ENCODE results near the gene SS18L1. TPM values are rescaled to one million over a fixed set of nuclear protein-coding genes. Genes with fewer than 3 reads are reported as not detected.
"Not testable (repeated sequence)": the region's sequence is repeated elsewhere in the genome, so short reads cannot be mapped to it uniquely, and the experiment has no call there.

The SS18L1 gene
- total RNA-seq, 2 experiments from 2014 or later = 18.0 to 19.5 TPM

DNA sequence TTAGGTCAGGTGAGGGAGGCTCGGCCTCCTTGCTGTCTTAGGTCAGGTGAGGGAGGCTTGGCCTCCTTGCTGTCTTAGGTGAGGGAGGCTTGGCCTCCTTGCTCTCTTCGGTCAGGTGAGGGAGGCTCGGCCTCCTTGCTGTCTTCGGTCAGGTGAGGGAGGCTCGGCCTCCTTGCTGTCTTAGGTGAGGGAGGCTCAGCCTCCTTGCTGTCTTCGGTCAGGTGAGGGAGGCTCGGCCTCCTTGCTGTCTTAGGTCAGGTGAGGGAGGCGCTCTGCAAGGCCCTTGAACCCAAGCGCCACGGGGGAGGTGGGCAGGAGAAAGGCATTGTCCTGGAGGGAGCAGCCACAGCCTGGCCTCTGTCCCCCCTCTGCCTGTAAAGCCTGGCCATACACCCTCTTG is 4.8 kb downstream of the SS18L1 start:
- POLR2A ChIA-PET, CTCF ChIA-PET: not testable (repeated sequence)

- CTCF ChIA-PET = no interaction called here
These were observed 5.3 kb downstream of the SS18L1 start for GRCh38 chr20:62148908-62149314.

GRCh38 chr20:62149532-62150309 is 6.2 kb downstream of the SS18L1 start:
- POLR2A ChIA-PET = no interaction called here
- CTCF ChIA-PET = no interaction called here

More at GRCh38 chr20:62148908-62149314, 5.3 kb downstream of the SS18L1 start:
- POLR2A ChIA-PET = no interaction called here

DNA sequence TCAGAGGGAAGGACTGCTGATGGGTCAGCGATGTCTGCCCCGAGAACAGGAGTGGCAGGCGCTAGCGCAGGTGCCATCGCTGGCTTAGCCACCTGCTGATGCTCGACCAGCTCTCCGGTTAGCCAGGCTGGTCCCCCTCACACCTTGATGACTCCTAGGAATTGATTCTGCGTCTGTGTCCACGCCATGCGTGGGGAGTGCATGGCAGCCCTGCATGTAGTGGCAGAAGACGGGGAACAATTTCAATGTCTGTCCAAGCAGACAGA is 6.7 kb downstream of the SS18L1 start:
- ChIA-PET CTCF (no interaction called here), POLR2A (no interaction called here)

DNA sequence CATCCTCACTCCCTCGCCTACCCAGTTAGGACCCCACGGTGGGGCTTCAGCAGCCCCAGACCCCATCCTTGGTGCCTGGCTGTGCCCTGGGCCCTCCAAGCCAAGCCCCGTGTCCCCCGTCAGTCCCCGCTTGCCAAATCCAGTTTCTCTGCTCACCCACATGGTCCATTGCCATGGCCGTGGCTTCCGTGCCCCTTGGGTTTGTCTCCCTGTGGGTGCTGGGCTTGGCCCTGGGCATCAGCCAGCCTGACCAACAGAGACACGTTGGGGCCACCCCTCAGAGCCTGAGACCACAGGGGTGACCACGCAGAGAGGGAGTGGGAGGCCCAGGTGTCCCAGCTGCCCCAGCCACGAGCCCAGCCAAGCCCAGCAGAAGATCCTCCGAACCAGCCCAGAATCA is 7.7 kb downstream of the SS18L1 start:
- POLR2A ChIA-PET = no interaction called here
- CTCF ChIA-PET = no interaction called here

GRCh38 chr20:62151835-62152364 is 8.3 kb downstream of the SS18L1 start:
- ChIA-PET CTCF (interaction anchor here (1.5 kb wide), 1 partner anchor 141 kb away, joined by 4 read pairs; no protein-coding TSS in a partner anchor), POLR2A (no interaction called here)

GRCh38 chr20:62155428-62156253 is 12.1 kb downstream of the SS18L1 start:
- POLR2A ChIA-PET = no interaction called here
- CTCF ChIA-PET = no interaction called here

DNA sequence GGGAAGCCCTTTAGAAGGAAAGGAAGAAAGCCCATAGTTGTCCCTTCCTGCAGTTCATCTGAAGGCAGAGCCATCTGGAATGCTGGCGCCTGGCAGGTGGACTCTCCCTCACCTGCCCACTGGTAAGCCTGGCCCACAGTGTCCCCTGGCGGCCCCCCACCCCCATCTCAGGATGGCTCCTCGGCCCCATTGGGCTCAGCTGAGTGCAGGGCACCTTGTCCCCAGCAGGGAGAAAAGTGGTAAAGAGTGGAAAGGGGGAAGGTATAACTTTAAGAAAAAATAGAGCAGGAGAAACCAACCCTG is 12.6 kb downstream of the SS18L1 start:
- ChIA-PET POLR2A (no interaction called here), CTCF (interaction anchor here (0.7 to 0.8 kb wide), 2 partner anchors 11 to 32 kb away, joined by 3 read pairs; no protein-coding TSS in a partner anchor)

- POLR2A ChIA-PET = no interaction called here
- CTCF ChIA-PET = interaction anchor here (0.7 to 0.8 kb wide), 2 partner anchors 11 to 32 kb away, joined by 3 read pairs; no protein-coding TSS in a partner anchor
These were observed 13.2 kb downstream of the SS18L1 start for GRCh38 chr20:62156592-62157386.

GRCh38 chr20:62157387-62158087 is 14.0 kb downstream of the SS18L1 start:
- CTCF ChIA-PET = no interaction called here
- POLR2A ChIA-PET = no interaction called here

DNA sequence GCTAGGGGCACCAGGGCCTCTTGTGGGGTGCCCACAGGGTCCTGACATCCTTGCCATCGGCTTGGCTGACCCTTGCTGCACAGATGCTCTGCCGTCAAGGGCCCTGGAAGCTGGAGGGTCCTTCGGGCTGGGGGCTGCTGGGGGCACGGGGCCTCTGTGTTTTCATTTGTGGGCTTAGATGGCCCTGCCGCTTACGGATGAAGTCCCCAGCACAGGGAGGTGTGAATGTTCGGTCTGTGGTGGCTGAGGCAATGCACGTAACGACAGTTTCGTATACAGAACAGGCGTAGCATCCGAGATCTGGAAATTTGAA is 14.5 kb downstream of the SS18L1 start:
- CTCF ChIA-PET = no interaction called here

DNA sequence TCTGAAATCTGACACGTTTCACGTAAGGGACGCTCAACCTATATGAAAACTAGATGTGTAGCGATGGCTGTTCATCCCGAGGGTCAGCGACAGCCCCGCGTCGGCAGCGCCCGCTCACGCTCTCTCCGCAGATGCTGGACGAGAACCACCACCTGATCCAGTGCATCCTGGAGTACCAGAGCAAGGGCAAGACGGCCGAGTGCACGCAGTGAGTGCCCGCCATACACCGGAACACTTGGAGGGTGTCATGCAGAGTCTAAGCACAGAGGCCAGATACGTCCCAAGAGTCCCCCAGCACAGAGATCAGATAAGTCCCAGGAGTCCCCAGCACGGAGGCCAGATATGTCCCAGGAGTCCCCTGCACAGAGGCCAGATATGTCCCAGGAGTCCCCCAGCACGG is 15.0 kb downstream of the SS18L1 start:
- ChIA-PET POLR2A (no interaction called here), CTCF (interaction anchor here (1.1 kb wide), 1 partner anchor 150 kb away, joined by 3 read pairs; no protein-coding TSS in a partner anchor)

More for the DNA sequence above, 14.5 kb downstream of the SS18L1 start:
- POLR2A ChIA-PET = no interaction called here

GRCh38 chr20:62159052-62159451 is 15.5 kb downstream of the SS18L1 start:
- POLR2A ChIA-PET = no interaction called here
- CTCF ChIA-PET = interaction anchor here (0.7 to 1.1 kb wide), 2 partner anchors 13 to 151 kb away, joined by 3 read pairs; no protein-coding TSS in a partner anchor

DNA sequence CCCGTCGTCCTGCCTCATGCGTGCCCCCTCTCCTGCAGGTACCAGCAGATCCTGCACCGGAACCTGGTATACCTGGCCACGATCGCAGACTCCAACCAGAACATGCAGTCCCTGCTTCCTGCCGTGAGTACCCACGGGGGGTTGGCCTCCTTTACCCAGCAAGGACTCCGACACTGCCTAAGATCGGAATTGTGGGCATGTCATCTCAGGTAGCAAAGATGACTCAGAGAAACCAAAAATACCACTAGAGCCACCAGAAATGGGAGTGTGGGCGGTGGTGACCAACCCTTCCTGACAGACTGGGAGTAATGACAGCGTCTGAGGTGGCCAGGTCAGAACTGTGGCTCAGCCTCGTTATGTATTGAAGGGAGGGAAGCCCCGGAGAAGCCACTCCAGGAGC is 16.3 kb downstream of the SS18L1 start:
- ChIA-PET POLR2A (no interaction called here), CTCF (interaction anchor here (1.1 kb wide), 1 partner anchor 151 kb away, joined by 3 read pairs; no protein-coding TSS in a partner anchor)

DNA sequence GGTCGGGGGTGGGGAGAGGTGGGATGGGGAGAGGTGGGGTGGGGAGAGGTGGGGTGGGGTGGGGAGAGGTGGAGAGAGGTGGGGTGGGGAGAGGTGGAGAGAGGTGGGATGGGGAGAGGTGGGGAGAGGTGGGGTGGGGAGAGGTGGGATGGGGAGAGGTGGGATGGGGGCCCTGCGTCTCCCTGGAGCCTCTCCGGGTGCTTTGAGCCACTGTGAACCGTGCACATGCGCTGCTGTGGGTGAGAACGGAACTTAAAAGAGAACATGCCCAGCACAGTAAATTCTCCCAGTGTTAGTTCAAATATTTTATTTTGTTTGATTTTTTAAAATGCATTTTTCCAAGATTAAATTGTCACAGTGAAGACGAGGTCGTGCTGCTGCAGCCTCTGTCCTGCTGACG is 16.7 kb downstream of the SS18L1 start:
- POLR2A ChIA-PET = no interaction called here
- CTCF ChIA-PET = no interaction called here

GRCh38 chr20:62160876-62161275 is 17.3 kb downstream of the SS18L1 start:
- ChIA-PET CTCF (no interaction called here), POLR2A (no interaction called here)

DNA sequence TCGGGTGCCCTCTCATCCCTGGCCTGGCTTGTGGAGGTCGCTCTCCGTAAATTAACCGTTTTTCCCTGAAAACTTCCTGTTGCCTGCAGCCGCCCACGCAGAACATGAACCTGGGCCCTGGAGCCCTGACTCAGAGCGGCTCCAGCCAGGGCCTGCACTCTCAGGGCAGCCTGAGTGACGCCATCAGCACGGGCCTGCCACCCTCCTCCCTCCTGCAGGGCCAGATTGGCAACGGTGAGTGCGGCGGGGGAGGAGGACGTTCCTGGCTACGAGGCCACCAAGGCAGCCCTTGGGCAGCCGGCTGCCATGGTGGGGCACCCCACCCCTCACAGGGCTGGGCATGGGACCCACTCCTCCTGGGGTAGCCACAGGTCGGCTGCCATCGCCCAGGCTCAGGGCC is 17.8 kb downstream of the SS18L1 start:
- CTCF ChIA-PET = no interaction called here
- POLR2A ChIA-PET = no interaction called here

DNA sequence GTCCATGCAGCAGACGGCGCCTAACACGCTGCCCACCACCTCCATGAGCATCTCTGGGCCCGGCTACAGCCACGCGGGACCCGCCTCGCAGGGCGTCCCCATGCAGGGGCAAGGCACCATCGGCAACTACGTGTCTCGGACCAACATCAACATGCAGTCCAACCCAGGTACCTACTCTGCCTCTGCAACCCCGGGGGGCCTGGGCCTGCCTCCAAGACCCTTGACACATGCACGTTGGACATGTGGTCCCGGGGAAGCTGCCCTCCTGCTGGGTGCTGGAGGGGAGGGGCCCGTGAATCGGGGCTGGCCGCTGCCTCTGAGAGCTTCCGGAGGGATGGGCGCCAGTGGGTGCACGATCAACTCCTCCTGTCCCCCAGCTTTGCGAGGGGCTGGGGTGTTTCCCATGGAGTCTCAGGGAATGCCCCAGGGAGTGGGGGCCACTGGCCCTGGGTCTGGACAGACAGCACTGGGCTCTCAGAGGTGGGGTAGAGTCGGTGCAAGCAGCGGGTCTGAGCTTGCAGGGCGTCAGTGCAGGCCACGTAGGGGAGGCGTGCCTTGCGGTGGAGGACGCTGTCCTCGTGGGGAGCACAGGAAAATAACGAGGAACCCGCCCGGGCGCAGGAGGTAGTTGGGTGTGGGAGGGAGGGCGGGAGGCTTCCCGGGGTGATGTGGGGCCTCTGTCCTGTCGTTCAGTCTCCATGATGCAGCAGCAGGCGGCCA is 19.4 kb downstream of the SS18L1 start:
- POLR2A ChIA-PET = no interaction called here
- CTCF ChIA-PET = no interaction called here

DNA sequence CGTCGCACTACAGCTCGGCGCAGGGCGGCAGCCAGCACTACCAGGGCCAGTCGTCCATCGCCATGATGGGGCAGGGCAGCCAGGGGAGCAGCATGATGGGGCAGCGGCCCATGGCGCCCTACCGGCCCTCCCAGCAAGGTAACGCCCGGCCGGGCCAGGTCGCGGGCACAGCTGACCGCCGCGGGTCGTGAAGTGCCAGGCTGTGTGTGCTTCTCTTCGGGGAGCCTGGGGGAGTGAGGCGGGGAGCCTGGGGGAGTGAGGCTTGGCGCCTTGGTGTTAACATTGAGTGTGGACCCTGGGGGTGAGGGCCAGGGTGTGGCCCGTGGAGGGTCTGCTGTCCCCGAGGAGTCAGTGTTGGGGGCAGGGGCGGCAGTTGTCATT is 19.9 kb downstream of the SS18L1 start:
- CTCF ChIA-PET = no interaction called here
- POLR2A ChIA-PET = no interaction called here

Measured in activated CD8-positive, alpha-beta memory T cell treated with anti-CD3 and anti-CD28 coated beads for 36 hours (primary cell).